GM18907 (cell line): ENCODE results near the gene DNAH11.
"Not testable (repeated sequence)": the region's sequence is repeated elsewhere in the genome, so short reads cannot be mapped to it uniquely, and the experiment has no call there.

Experiments
- ATAC-seq: cut with Tn5 transposase; IDR thresholded peaks from one replicate; pipeline ENCODE4 v1.9.1; 2021; ENCODE audit warnings: mild to moderate bottlenecking, moderate library complexity; ENCODE audit not compliant: unreplicated experiment

Gene DNAH11

DNA sequence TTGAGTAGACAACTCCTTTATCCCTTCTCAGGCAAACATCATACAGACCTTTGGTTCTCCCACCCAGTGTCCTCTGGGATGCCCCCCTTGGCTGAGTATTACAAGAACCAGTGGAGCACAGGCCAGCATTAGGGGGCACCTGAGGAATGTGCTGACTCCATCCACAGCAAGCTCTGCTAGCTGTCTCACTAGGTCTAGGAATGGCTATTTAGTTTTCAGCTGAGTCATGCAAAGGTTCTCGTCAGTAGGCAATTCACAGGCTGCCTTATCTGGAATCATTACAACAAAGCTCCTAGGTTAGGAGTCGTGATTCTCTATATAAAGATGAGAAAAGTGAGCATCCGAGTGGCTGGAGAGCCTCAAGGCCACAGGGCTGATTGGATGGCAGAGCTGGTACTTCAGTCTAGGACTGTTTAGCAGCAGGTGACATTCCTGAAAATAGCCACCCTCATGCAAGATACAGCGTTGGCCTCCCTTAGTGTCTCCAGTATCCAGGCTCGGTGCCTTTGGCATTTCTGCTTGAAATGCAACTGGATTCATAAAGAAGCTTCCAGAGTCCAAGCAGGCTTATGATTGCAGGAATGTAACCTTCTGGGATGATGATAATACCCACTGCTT is 327.1 kb downstream of the DNAH11 start:
- ATAC-seq: no peak

DNA sequence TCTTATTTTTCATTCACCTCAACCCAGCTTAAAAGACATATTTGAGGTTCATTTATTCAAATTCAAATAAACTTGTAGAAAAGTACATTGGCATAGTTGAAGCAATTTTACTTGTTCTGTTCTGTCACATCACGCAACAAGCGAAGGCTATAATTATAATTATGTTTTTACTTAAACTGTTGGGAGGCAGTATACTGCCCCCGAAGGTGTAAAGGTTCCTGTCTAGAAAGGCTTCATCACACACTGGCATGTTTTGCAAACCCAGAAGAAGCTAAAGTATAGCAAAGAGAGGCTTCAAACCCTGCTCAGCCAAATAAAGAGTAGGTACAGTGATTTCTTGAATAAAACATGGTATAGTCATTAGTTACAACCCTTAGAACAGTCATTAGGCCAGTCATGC is 340.2 kb downstream of the DNAH11 start:
- ATAC-seq: no peak

DNA sequence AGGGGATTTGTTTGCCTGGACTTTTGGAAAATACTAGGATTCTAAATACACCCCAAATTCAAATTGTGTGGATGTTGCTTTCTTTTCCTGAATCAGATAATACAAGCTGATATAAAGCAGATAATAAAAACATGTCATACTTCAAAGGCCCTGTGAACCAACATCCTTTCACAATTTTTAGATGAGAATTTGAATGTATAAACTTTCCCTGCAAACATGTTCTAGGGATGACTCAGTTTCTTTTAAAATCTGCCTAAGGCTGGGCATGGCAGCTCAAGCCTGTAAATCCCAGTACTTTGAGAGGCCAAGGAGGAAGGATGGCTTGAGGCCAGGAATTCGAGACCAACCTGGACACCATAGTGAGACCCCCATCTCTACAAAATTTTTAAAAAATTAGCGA is 340.7 kb downstream of the DNAH11 start:
- ATAC-seq: not testable (repeated sequence)

DNA sequence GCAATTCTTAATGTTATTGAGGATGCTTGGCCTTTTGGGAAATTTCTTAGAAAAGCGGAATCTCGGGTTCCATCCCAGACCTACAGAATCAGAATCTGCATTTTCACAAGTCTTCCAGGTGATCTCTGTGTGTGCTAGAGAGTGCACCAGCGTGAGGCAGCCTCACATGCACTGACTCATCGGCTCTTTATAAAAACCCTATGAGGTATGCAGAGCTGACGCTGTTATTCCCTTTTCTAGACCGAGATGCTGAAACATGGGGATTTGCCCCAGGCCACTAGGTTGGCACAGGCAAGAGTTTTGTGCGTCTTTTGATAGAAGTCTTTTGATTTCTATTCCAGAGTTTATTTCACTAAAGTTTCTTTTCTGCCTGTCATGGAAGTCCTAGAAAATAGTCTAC is 341.7 kb downstream of the DNAH11 start:
- no peak for ATAC-seq

DNA sequence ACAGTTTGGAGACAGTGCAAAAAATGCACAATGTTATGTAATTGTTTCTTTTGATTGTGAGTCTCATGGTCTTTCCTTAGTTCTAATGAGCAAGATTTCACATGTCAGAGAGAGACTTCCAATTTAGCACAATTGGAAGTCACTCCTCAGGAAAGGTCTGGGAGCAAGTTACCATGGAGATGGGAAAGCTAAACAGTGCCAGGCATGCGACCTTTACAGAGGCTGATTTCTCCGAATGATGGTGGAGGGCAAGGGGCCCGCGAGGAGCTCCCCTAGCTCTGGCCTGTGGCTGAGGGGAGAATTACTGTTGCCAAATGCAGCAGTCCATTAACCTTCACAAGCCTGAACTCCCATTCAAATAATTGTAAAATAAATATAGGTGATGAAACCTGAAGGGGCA is 343.6 kb downstream of the DNAH11 start:
- no peak for ATAC-seq

DNA sequence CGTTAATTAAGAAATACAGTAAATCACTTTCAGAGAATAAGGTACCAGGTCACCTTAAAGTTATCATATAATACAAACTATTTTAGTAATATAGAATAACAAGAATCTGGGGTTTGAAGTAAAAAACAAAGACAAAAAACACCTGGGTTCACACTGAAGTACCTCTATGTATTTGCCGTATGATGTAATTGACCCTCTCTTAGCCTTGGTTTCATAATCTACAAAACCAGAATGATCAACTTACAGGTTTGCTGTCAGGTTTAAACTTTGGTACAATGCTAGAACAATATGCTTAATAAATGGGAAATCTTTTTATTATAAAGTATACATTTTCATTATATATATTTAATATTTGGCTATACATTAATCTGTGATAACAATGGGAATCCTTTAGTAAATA is 344.5 kb downstream of the DNAH11 start:
- ATAC-seq: no peak

DNA sequence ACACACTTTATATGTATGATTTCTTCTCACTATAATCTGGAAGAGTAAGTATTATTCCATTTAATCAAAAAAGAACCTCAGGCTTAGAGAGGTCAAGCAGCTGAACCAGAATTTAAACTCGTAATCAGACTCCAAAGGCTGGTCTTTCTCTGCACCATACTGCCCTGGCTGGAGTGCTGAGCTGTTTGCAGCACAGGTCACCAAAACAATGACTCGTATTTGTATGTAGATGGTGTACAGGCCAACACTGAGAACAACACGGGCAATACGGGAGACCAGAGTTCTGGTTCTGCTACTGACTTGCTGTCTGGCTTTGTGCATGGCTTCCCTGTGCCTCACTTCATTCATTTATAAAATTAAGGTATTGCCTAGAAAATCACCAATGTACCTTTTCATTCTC is 344.9 kb downstream of the DNAH11 start:
- no peak for ATAC-seq

DNA sequence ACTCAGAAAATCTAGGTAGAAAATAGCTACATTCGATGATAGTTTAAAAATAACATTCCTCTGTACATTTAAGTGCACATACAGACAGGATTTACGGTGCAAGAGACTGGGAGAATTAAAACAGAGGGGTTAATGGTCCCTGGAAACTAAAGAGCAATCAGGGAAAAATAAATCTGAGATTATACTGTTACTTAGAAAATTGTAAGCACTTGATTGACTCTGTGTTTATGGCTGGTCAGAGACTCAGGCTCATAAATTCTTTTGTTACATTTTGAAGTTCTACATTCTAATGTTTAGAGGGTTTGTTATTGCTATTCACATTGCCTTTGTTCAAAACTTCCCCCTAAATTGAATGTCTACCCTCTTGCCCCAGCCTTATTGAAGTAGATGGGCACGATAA is 348.5 kb downstream of the DNAH11 start:
- no peak for ATAC-seq

DNA sequence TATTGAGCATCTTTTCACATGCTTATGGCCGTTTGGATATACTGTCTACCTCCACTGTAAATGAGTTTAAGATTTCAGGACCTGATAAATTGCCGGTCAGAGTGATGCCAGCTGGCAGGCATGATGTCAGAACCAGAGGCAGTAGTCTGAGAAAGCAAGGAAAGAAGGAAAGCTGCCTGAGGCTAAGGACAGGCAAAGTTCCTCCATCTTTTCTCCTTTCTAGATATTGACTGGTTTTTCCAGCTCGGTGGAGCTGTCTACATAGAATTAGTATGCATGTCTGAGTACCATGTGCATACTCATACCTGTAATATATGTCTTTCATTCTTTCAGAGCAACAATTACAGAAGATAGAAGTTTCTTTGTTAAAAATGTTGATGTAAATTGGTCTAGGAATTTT is 350.6 kb downstream of the DNAH11 start:
- no peak for ATAC-seq

DNA sequence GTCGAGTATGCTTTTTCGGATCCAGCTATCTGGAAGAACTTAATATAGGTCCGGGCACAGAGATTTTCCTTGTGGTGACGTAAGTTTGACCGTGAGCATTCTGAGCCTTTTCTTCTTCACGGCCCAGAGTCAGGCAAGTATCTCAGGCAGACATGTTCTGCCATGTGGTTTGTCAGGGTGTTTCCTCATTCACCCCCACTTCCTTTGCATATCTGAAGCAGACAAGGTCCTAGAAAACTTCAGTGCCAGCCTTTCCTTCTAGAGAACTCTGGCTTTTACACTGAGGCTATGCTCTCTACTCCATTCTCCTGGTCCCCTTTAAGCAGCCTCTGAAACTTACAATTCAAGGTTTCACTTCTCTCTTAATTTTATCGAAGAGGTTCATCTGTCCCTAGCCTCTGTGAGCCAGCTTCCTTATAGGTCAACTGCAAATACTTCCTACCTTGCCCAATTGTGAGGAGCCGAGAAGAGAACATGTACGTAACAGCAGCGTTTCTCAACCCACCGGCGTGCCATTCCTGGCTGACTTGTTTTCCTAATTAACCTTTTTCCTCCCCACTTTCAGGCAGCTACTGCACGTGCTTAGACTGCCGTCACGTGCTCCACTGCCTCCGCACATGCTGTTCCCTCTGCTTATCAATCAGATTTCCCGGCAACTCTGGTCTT is 355.6 kb downstream of the DNAH11 start:
- peak; percentile 97 for ATAC-seq

DNA sequence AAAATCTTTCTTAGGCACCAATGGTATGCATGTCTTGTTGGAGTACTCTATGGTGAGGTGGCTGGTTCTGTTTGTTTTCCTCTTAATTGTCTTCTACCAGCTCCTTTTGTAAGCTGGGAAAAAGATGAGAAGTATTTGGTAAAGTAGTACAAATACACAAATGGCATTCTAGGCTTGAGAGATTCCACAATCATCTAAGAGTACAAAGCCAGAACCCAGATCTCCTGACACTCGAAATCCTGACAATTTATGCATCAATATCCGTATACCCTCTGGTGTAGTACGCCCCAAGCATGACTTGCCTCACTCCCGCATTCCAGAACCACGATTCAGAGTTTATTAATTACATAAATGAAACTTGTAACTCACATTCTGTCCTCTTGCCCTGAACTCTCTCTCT is 359.4 kb downstream of the DNAH11 start:
- ATAC-seq: no peak

DNA sequence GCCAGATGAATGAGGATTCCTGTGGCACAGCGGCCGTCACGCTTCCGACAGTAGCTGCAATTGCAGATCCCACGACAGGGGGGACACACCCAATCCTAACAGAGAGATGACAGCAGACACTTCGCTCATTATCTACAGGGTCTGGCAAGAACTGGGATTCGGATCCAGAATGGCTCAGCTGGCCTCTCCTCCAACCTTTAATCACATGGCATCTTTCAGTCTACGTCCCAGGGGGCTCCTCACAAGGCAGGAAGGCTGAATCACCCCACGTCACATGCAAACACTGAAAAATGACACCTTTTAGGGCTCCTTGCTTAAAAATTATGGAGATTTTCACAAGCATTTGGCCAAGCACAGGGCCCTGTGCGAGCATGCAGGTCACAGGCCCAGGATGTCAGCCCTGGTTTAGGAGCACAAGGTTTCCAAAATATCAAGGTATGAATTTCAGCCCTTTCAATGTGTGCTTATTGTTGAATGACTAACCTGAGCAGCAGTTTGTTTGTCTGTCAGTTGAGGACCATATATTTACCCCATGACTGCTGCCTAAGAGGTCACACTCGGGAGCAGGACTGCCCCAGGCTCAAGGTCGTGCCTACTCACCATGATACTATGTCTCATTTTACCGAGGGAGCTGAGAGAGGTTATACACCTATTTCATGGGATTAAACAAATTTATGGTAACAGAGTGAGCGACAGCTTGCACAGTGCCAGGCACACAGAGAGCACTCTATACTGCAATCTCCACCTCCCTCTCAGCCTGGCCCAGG is 360.4 kb downstream of the DNAH11 start:
- no peak for ATAC-seq

DNA sequence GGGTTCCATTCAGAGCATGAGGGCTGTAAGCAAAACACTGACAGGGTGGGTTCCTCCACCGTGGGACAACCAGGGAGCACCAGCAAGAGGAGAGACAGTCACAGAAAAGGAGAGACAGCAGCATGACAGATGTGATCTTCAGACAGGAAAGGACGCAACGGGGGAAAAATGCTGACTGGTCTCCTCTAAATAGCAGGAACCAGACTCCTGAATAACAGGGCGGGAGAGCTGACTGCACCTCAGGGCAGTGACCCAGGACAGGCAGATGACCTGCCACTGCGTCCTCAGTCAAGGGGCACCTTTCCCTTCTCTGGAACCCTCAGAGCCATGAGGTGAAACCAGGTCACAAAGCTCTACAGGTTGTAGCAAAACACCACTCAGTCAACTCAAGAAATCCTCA is 365.9 kb downstream of the DNAH11 start:
- no peak for ATAC-seq

DNA sequence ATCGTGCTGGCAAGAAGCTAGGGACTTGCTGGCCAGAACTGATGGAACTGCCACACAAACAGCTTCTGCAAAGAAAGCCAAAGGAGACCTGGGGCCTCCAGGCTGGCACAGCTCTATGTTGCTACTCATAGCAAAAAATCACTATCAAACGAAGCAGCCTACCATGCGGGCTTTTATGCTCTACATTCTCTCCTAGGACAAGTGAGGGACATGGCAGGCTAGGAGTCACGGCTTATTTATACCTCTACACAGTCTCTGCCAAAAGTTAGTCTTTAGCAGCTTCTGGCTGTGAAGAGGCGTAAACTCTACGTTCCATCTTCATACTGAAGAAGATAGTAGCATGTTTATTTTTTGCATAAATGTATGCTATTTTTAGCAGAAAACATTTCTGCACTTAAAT is 367.4 kb downstream of the DNAH11 start:
- ATAC-seq: no peak

DNA sequence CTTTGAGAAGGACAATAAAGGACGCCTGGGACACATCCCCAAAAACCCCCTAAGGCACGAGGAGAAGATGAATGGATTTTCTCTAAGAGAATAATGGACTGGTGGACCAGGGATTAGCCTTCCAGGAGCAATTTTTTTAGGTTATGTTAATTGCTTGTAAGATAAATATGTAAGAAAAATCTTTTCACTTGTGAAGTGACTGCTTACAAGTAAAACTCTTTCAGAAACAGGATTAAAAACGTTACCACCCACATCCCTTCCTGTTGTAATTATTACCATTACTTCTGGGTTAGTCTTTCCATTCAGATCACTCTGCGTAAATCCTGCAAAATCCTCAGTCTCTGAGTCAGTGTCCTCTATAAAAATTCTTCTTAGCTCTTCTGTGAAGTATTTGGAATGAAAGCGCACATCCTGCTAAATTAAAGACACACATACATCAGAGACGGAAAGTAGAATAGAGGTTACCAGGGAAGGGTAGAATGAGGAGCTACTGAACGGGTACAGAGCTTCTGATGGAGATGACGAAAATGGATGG is 368.6 kb downstream of the DNAH11 start:
- ATAC-seq: no peak

DNA sequence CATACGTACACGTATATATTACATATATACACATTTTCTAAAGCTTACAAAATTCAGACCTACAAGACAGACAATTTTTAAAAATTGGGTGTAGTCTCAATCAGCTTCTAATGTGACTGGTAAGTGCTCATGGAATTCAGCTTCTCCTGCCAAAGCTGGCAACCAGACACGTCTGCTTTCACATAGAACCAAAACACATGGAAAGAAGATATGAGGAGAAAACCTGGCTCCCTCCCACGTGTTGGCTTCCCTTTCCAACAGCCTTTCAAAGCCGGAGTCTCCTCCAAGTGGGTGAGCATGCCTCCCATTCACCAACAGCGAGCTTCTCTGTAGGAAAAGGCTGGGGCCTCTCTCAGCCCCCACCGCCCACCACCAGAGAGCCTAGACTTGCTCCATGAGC is 369.5 kb downstream of the DNAH11 start:
- no peak for ATAC-seq

DNA sequence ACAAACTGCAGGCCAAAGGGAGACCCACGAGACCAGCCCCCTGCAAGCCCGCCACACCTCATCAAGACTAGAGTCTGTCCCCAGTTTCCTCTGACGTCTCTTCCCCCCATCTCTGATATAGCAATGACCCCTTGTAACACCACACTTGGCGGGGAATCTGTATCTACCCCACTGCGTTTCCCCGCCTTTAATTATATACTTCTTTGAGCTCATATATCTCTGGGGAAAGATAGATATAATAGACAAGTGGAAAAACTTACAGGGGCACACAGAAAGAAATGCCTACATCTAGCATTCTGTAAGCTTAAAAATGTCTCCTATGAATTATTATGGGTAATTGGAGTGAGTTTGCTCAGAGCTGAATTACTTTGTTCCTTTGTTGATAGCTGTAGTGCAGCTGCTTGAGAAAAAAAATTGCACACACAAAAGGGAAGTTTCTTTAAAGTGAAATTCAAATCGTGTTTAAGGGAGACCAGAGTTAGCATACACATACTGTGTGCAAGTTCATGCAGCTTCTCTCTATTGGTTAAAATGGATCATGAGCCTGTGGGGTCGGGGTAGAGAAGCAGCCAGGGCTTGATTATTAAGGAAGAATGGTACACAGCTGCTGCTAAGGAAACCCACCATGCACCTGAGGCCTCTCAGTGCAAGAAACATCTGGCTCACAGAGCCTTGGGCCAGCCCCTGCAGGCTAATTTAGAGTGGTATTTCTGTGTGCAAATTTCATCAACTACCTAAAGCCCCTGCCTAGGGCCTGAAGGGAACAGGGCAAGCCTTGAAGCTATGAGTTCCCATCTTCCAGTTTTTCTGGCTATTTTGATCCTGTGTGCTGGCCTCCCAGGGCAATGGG is 370.3 kb downstream of the DNAH11 start:
- no peak for ATAC-seq

DNA sequence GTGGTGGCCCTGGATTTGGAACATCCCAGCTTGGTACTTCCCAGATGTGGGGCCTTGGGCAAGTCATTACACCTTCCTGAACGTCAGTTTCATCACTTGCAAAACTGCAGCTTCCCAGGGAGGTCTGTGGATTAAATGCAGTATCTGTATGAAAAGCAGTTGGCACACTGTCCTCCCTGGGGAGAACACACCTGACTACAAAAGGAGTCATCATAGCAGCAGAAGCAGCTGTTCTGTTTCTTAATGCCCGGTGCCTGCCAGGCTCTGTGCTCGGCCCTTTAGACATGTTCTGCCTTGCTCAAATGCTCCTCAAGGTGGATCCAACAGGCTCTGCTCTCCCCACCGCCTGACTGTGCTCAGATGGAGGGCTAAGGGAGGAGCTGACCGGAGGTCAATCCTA is 371.8 kb downstream of the DNAH11 start:
- ATAC-seq: no peak

DNA sequence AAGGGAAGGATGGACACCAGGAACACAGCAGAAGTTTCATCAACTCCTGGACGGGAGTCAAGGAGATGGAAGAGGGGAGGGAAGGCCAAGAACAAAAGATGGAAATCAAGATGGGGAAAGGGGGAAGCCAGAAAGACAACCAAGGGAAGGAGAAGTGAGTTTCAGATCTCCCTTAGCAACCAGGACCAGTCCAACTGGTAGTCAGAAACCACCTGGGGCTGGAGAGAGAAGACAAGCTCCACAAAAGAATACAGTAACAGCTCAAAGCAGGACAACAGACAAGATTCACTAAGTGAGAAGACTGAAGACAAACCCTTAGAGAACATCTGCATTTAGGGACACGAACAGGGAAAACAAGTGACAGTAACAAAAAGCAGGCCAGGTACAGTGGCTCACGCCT is 372.3 kb downstream of the DNAH11 start:
- ATAC-seq: no peak

DNA sequence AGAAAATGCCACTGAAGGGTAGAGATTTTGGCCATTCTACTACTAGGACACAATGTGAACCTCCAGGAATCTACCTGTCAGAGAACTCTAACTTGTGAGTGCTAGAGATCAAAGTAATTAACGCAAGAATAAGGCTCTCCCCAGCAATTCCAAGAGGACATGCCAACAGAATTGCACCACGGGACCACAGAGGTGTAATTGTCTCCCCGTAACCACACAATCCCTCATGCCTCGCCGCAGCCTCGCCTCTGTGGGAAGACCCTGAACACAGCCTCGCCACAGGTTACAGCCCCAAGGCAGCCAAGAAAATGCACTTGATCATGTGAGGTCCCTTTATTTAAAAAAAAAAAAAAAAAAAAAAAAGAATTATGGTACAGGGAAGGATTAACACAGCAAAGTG is 373.3 kb downstream of the DNAH11 start:
- no peak for ATAC-seq

DNA sequence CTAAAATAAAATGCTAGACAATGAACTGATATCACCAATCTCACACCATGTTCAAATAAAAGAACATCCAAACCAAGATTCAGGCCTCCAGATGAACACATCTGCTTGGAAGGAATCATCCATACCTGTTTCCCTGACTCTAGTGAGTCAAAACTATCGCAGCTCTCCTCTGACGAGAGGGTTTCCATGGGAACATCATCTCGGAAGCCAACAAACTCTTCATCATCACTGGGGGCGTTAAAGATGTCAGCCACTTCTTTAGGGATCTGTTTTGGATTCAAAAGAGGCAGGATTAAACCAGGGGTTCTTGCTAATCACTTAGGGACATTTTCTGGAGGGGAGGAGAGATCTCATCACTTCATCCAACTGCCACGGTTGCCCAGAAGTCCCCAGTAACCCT is 373.8 kb downstream of the DNAH11 start:
- ATAC-seq: no peak
